ENCODE data around the gene PHC2.
A peak's percentile ranks its signal among the peaks of the same experiment; 100 is the strongest.

PHC2 gene

DNA sequence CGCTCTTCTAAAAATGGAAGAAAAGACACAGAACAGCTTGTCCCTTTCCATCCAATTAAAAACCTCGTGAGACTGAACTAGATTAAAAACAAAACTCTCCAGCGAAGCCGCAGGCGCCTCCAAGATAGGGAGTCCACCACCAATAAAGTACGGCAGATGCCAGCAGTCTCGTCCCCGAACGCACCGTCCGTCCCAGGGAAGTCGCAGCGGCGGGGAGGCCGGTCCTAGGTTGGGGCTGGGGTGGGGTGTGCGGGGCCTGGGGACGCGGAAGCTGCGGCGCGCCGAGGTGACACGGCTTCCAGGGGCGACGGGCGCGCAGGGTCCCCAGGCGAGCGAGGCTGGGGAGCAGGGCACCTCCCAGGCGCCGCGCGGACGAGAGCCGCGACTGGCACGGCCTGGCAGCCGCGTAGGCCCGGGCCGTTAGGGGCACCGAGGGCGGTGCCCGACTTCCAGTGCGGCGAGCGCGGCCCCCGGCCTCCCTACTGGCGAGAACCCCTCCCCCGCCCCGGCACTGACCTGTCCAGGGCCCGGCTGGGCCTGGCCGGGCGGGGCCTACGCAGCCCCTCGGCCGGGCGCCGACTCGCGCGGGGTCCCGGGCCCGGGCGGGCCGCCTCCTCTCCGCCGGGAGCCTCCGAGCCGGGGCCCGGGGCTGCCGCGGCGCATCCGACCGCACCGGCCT, 81.7 kb downstream of the PHC2 start:
- DNase-seq (ENCODE audit: low spot score): peak; percentile 52

DNA sequence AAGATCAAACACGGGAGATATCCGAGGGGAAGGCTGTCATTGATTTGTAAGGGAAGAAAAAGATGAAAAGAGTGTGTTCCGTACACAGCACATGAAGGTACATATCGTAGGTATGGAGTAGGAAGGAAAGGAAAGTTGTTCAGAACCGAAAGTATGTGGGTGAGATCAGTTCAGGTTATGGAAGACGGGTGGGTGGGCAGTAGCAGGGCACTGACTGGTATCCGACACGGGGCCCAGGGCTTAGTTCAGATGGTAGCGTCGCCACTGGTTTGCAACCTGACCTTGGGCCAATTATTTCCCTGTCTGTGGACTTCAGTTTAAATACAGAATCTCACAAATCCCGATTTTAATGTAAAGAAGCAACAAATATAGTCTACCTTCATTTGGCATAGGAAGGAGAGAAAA, 82.2 kb downstream of the PHC2 start:
- no peak for DNase-seq (ENCODE audit: low spot score)

DNA sequence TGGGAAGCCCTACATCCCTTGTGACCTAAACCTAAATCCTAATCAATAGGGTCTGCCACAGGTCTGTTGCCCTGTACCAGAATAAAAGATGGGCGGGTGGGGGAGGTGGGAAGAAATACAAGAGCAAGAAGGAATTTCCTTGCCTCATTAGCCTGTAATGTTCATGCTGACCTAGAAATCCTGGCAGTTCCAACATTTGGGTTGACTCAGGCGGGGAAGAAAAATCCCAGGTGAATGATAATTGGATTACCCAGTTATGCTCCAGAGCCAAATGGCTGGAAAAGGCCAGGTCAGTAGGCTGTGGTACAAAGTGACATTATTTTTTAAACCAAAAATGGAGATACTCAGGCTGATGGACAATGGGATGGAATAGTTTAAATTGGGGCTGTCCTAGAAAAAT, 82.7 kb downstream of the PHC2 start:
- peak; percentile 81 for DNase-seq (ENCODE audit: low spot score)

GRCh38 chr1:33347650-33347992, 83.3 kb downstream of the PHC2 start:
- DNase-seq (ENCODE audit: low spot score): peak; percentile 39

DNA sequence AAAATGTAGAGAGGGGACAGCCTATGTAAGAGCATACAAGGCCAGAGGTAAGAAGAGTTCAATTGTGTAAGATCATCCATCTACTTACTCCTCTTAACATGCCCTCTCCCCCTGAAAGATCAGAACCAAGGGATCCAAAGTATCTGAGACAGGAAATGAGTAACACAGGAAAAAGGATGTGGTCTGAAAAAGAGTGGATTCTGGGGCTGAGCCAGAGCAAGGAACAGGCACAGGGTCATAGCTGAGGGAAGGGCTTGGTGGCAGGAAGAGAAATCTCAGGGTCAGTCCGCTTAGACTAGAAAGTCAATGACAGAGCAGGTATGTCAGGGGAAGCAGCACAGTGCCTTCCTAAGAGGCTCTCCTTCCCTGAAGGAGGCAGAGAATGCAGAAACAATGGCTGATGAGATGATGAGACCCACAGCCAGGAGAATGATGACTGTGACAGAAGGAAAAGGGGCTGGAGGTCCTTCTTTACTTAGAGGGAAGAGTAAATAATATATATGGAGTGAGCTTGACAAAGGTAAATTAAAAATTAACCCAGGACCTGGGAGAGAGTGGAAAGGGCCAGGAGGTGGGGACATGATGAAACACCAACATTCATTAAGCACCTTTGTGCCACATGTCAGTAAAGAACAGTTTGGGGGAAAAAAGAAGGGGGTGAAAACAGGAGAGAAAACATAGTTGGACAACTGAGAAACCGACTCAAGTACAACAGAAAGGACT, 83.8 kb downstream of the PHC2 start:
- DNase-seq (ENCODE audit: low spot score): no peak

DNA sequence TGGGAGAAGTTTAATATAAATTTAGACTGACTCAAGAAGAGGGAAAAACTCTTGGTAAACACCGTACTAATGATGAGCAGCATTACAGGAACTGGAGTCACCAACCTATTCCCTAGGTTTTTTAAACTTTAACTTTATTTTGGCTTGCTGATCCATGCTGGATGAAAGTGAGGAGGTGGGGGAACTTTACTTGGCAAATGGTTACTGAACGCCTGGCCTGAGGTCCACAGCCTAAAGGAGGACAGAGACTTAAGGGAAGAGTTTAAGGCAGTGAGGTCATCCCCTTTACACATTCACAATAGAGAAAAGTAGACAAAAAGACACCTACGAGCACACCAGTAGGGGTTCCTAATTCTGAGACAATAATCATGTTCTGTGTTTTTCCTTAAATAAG, 84.4 kb downstream of the PHC2 start:
- DNase-seq (ENCODE audit: low spot score): no peak

GRCh38 chr1:33344896-33345560, 85.9 kb downstream of the PHC2 start:
- no peak for DNase-seq (ENCODE audit: low spot score)

GRCh38 chr1:33343539-33343938, 87.4 kb downstream of the PHC2 start:
- no peak for DNase-seq (ENCODE audit: low spot score)

DNA sequence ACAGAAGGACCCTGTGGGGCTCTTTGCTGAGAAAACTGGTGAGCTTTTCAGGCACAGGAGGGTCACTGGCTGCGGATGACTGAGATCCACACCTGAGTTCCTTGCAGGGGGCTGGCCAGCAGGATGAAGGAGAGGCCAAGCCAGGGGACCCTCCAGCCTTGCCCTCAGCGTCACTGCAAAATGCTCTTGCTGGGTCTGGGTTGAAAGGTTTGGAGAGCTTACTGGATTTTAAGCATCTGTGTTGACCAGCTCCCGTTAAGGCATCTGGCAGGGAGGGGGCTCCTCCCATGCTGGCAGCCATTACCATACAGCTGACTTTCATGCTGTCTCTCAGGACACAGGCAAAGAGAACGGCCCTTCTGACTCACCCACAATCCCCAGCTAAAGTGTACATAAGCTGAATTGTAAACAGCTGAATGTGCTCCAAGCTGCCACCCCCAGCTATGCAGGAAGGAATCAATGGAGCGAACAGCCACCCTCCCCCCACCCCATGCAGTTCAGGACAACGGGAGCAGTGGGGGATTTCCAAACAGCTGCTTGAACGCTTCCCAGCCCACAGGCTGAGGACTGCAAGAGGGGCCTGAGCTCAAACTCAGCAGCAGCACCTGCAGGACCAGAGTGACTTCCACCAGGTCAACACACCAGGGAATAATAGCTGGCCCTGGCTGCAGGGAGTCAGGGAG, 88.7 kb downstream of the PHC2 start:
- no peak for DNase-seq (ENCODE audit: low spot score)

GRCh38 chr1:33341190-33341589, 89.7 kb downstream of the PHC2 start:
- DNase-seq (ENCODE audit: low spot score): no peak

DNA sequence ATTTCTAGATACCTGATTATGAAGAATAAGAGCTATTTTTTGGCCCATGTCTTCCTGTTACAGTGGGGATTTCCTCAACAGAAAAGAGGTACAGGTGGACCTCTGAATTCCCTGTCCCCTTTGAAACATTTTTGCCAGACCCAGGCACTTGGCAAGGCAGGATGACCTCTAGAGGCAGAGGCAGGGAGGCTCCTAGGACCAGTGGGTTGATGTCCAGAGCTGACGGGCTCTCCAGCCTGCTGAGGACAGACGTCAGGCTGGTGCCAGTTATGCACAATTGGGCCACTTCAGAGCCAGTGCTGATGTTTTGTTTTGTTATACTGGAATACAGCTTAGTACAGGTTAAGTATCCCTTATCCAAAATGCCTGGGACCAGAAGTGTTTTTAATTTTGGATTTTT, 91.5 kb downstream of the PHC2 start:
- DNase-seq (ENCODE audit: low spot score): no peak

GRCh38 chr1:33338440-33339211, 92.3 kb downstream of the PHC2 start:
- peak; percentile 86 for DNase-seq (ENCODE audit: low spot score)

DNA sequence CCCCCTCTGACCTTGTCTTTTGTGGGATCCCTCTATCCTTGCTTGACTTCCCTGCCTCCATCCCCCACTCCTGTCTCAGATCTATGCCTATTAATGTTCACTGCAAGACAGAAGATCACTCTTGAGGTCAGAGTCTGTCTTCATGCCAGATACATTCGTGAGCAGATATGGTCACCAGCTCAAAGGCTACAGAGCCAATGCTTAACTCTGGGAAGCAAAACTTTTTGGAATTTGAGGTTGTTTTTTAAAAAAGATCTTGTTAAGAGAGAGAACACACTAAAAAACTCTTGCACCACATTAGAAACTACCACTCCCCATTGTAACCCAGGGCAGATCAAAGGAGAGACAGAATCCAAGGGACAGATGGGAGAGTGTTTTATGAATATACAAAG, 92.9 kb downstream of the PHC2 start:
- no peak for DNase-seq (ENCODE audit: low spot score)

DNA sequence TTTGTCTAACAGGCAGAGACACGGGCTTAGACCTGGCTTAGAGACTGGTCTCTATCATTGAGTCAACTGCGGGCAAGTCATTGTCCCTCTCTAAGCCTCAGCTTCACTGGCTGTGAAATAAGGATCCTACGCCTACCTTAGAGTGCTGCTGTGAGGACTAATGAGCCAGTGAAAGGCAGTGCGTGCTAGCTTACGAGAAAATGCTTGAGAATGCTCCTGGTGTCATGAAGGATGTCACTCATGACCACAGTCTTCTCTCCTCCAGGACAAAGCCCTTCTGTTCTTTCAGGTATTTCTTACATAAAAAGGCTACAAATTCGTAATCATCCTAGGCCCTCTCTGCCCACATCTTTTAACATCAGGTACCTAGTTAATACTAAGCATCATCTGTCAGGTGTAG, 93.5 kb downstream of the PHC2 start:
- DNase-seq (ENCODE audit: low spot score): no peak

- peak; percentile 58 for DNase-seq (ENCODE audit: low spot score)
Measured at GRCh38 chr1:33336580-33336979, 94.3 kb downstream of the PHC2 start.

- no peak for DNase-seq (ENCODE audit: low spot score)
Measured at GRCh38 chr1:33335020-33335419, 95.9 kb downstream of the PHC2 start.

- DNase-seq (ENCODE audit: low spot score): peak; percentile 78
Measured at GRCh38 chr1:33334081-33334552, 96.8 kb downstream of the PHC2 start.

DNA sequence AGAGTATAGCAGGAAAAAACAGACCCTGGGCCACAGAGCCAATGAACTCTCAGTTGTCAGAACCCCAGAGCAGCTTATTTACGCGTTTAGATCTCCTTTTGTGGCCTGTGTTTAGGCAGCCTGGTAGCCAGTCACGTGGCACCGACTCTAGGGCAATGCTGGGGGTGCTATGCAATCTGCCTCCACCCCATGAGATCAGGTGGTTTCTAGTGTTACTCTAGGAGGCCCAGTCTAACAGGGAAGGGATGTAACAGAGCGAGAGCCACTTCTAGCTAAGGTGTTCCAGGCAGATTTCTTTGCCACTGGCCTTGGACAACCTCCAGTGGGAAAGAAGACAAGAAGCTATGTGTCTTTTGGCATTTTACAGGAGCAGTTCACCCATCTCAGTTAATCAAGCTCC, 98.0 kb downstream of the PHC2 start:
- peak; percentile 70 for DNase-seq (ENCODE audit: low spot score)

- peak; percentile 81 for DNase-seq (ENCODE audit: low spot score)
Measured at GRCh38 chr1:33332357-33332789, 98.5 kb downstream of the PHC2 start.

DNA sequence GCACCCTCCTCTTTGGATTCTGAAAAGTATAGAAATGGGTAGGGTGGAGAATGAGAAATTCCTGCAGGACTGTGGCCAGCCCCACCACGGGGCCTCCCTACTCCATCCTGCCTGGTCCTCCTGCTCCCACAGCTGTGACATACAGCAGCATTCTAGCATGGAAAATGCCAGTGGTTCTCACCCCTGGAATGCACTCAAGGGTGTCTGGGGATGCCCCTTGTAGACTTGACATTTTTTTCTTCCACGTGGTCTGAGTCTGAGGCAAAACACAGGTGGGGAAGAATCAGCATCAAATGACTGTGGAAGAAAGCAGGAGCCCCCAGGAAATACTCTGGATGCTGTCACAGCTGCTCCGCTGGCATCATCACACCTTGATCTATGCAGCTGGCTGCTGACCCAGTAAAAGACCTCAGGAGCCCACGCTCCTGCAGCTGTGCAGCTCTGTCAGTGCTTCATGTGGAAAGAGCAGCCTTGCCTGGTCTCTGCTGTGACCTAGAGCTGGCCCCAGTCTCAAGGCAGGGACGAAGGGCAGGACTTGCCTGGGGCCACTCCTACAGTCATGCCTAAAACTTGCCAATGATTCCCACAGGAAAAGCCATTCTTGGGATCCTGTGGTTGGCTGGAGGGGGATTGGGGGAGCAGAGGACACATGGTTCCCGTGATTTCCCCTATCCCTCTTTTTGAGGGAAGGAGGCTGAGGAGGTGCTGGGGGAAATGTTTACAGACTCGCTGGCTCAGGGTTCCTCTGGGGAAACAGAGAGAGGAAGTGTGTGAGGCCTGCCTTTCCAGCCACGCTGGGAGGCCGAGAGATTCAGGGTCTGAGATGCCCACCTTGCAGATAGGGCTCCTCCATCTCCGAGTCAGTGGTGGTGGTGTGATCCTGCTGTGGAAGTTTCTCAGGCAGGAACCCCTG, 99.2 kb downstream of the PHC2 start:
- DNase-seq (ENCODE audit: low spot score): no peak

DNA sequence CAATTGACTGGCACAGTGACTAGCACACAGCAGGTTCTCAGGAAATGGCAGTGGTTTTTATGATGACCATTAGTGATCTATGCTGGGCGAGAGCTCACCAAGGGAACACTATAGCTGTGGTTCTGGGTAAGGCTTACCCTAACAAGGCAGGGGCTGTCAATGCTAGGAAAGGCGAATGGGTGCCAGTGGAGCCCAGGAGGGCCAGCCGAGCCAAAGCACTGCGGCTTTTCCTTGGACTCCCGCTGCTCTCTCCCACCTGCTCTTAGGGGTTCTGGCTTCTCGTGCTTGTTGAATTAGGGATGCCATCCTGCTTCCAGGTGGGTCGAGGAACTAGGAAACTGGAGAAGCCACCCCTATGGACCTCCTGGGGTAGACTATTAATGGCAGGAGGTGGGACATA, 100.0 kb downstream of the PHC2 start:
- DNase-seq (ENCODE audit: low spot score): no peak
